A673 (cell line): Measurements from ENCODE around the gene WWTR1. TPM values are rescaled to one million over a fixed set of nuclear protein-coding genes. Genes with fewer than 3 reads are reported as not detected.

Experiments
- BruUV-seq: library from RNA; stranded (reverse); fragments of 400-500 nt; replicated peaks from 2 replicates; lab custom pipeline; 2021; lab: Mats Ljungman, UMichigan
- CTCF ChIA-PET: fragments of 300-600 bp; sonication (Branson Sonifier 250); formaldehyde crosslinking; loops from one replicate; lab custom pipeline; 2022; ENCODE audit warnings: antibody characterized with exemption; lab: Charles Lee
- POLR2A ChIA-PET: fragments of 300-600 bp; sonication (Branson Sonifier 250); formaldehyde crosslinking; loops from one replicate; lab custom pipeline; 2022; ENCODE audit warnings: antibody characterized with exemption; ENCODE audit not compliant: low non-redundant PET; lab: Charles Lee
- DNase-seq: peaks from one replicate; pipeline ENCODE4 v3.0.0-alpha.2; 2015; ENCODE audit warnings: low spot score
- H3K27ac ChIP-seq: fragments of 200-600 bp; sonication (generic); 2 replicates; pipeline ENCODE4 v1.5.1; 2016; ENCODE audit warnings: mixed run types, low read depth, mild to moderate bottlenecking, mixed read lengths, antibody characterized with exemption, low read length; ENCODE audit not compliant: poor library complexity, severe bottlenecking
- H3K27me3 ChIP-seq: fragments of 200-600 bp; sonication (generic); replicated peaks from 2 replicates; pipeline ENCODE4 v1.6.1; 2017; ENCODE audit warnings: mixed run types, low read depth, mild to moderate bottlenecking, mixed read lengths, antibody characterized with exemption, low read length; ENCODE audit not compliant: insufficient read depth, poor library complexity
- H3K36me3 ChIP-seq: fragments of 200-600 bp; sonication (generic); 2 replicates; pipeline ENCODE4 v1.6.1; 2016; ENCODE audit warnings: mixed run types, mild to moderate bottlenecking, mixed read lengths, antibody characterized with exemption, low read length; ENCODE audit not compliant: insufficient read depth, poor library complexity, severe bottlenecking
- H3K4me1 ChIP-seq: fragments of 200-600 bp; sonication (generic); 2 replicates; pipeline ENCODE4 v1.6.1; 2017; ENCODE audit warnings: mixed run types, mild to moderate bottlenecking, mixed read lengths, antibody characterized with exemption, low read length; ENCODE audit not compliant: insufficient read depth, poor library complexity, severe bottlenecking
- H3K4me3 ChIP-seq: fragments of 200-600 bp; sonication (generic); 2 replicates; pipeline ENCODE4 v1.5.1; 2016; ENCODE audit warnings: low read depth, mixed run types, mild to moderate bottlenecking, mixed read lengths, low read length; ENCODE audit not compliant: poor library complexity, severe bottlenecking
- H3K9me3 ChIP-seq: fragments of 200-600 bp; sonication (generic); 2 replicates; pipeline ENCODE4 v1.6.1; 2016; ENCODE audit warnings: mixed run types, low read depth, mild to moderate bottlenecking, mixed read lengths, antibody characterized with exemption, low read length; ENCODE audit not compliant: poor library complexity, severe bottlenecking
- CTCF ChIP-seq: fragments of 300-800, 200-600 bp; sonication (generic); conservative IDR thresholded peaks from 2 replicates; pipeline ENCODE4 v1.5.1; 2017; ENCODE audit warnings: low read depth, mild to moderate bottlenecking, antibody characterized with exemption, low read length, moderate library complexity, mixed read lengths
- EZH2 ChIP-seq: fragments of 200-600 bp; sonication (generic); IDR thresholded peaks from 2 replicates; pipeline ENCODE4 v1.6.1; 2017; ENCODE audit warnings: borderline replicate concordance, low read depth, mild to moderate bottlenecking, mixed read lengths, antibody characterized with exemption, low read length; ENCODE audit not compliant: poor library complexity, severe bottlenecking
- intact Hi-C: fragments of 100-400 bp; cut with micrococcal nuclease; formaldehyde crosslinking; loops from one replicate; pipeline ENCODE4 v1.10.0; 2022; ENCODE audit not compliant: unreplicated experiment
- total RNA-seq: library from RNA; stranded (reverse); gene quantifications from 2 replicates; pipeline ENCODE4 v1.2.3, GENCODE V29; 2021

WWTR1 gene
- total RNA-seq, 1 experiment from 2014 or later: 76.8 TPM

- Histone ChIP-seq H3K36me3 (no peaks in the 10 kb centered on the region), H3K27me3 (no peaks in the 10 kb centered on the region), H3K4me3 (no peak overlapping the region), H3K27ac (no peak overlapping the region), H3K4me1 (peaks cover 25% of the 10 kb centered on the region), H3K9me3 (no peaks in the 10 kb centered on the region)
- ChIA-PET POLR2A (no interaction called here), CTCF (interaction anchor here (0.9 kb wide), 2 partner anchors 14 to 163 kb away, joined by 3 read pairs; no protein-coding TSS in a partner anchor)
- peak; percentile 53 for DNase-seq
- intact Hi-C loops: no loop called here
- TF ChIP-seq EZH2 (no peak), CTCF (no peak)
- no TSS peak for BruUV-seq
Measured at GRCh38 chr3:149554826-149555225, 103.0 kb downstream of the WWTR1 start.

GRCh38 chr3:149553781-149554451 is 103.9 kb downstream of the WWTR1 start:
- no peak for TF ChIP-seq CTCF
- no peak for TF ChIP-seq EZH2
- Histone ChIP-seq H3K27ac (no peak overlapping the region), H3K36me3 (no peaks in the 10 kb centered on the region), H3K4me3 (no peak overlapping the region), H3K9me3 (no peaks in the 10 kb centered on the region), H3K4me1 (peaks cover 25% of the 10 kb centered on the region), H3K27me3 (no peaks in the 10 kb centered on the region)
- DNase-seq: no peak
- ChIA-PET POLR2A (interaction anchor here (0.6 to 0.7 kb wide), 2 partner anchors 194 to 218 kb away, joined by 3 read pairs; no protein-coding TSS in a partner anchor), CTCF (no interaction called here)
- BruUV-seq: no TSS peak
- intact Hi-C loops: no loop called here

- TF ChIP-seq CTCF (no peak), EZH2 (no peak)
- Histone ChIP-seq H3K4me3 (no peak overlapping the region), H3K9me3 (no peaks in the 10 kb centered on the region), H3K27me3 (no peaks in the 10 kb centered on the region), H3K27ac (no peak overlapping the region), H3K36me3 (no peaks in the 10 kb centered on the region), H3K4me1 (peaks cover 25% of the 10 kb centered on the region)
- ChIA-PET POLR2A (no interaction called here), CTCF (no interaction called here)
- no TSS peak for BruUV-seq
- no peak for DNase-seq
- intact Hi-C loops: no loop called here
Measured at GRCh38 chr3:149552700-149553099, 105.1 kb downstream of the WWTR1 start.
